IPS-15b (cell line): ENCODE measurements around the gene HLTF.
"Not testable (repeated sequence)": the region's sequence is repeated elsewhere in the genome, so short reads cannot be mapped to it uniquely, and the experiment has no call there.

Source experiments
- H3K27me3 ChIP-seq: one replicate; pipeline ENCODE4 v1.6.1; 2013; ENCODE audit warnings: low read length; ENCODE audit not compliant: control insufficient read depth, insufficient read depth
- H3K36me3 ChIP-seq: one replicate; pipeline ENCODE4 v1.6.1; 2013; ENCODE audit warnings: low read length; ENCODE audit not compliant: control insufficient read depth, insufficient read depth
- H3K4me1 ChIP-seq: one replicate; pipeline ENCODE4 v1.6.1; 2013; ENCODE audit warnings: mild to moderate bottlenecking, low read length; ENCODE audit not compliant: control insufficient read depth, insufficient read depth
- H3K4me3 ChIP-seq: one replicate; pipeline ENCODE4 v1.5.1; 2013; ENCODE audit warnings: low read depth, low read length
- H3K9ac ChIP-seq: one replicate; pipeline ENCODE4 v1.6.1; 2013; ENCODE audit warnings: low read depth, mild to moderate bottlenecking, low read length
- H3K9me3 ChIP-seq: one replicate; pipeline ENCODE4 v1.6.1; 2013; ENCODE audit warnings: mild to moderate bottlenecking, low read length; ENCODE audit not compliant: control insufficient read depth, insufficient read depth

The HLTF gene

DNA sequence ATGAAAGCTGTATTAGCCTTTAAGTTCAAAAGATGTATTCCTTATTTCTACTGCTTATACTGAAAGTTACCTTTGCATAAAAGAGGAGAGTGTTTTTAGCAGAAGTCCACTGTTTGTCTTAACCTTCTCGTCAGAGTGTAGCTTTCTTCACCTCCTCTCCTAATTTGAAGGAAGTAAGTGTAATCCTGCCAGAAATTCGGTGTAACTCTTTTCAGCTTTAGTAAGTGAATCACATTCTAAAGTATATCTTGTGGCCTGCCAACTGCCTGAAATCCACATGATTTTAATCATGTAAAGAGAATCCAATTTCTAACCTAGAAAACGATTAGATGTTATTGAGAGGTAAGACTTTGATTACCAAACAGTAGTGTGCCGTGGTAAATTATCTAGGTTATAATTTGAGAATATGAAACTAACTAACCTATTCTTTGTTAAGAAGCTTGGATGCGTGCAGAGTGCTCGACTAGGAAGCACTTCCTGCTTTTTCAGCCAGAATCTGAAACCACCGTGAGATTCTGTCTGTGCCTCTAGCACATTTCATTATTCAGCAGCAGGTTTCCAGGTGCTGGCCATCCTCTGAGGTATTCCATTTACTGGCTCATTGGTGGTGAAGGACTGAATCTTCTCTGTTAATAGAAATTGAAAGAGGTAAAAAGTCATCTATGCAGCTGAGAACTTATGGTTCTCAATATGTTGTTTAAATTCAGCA is 87.5 kb downstream of the HLTF start:
- no peaks in the 10 kb centered on the region for H3K9me3 ChIP-seq
- H3K4me1 ChIP-seq, result peaks cover 8% of the 10 kb centered on the region
- no peak overlapping the region for H3K9ac ChIP-seq

DNA sequence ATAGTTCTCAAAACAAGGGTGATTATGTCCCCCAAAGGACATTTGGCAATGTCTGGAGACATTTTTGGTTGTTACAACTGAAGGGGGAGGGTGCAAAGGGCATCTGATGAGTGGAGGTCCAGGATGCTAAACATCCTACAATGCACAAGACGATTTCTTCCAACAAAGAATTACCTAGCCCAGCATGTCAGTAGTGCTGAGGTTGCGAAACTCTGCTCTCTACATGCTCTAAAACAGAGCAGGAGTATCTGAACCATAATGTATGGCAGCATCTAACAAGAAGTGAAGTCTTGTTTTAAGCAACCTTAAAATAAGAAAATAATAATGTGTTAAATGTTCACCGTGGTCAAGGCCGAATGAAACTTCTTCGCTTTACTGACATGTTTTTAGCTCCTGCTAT is 88.0 kb downstream of the HLTF start:
- no peaks in the 10 kb centered on the region for H3K9me3 ChIP-seq
- H3K9ac ChIP-seq, result no peak overlapping the region
- no peak overlapping the region for H3K4me3 ChIP-seq
- peaks cover 5% of the 10 kb centered on the region for H3K4me1 ChIP-seq
- H3K27me3 ChIP-seq, result no peaks in the 10 kb centered on the region
- no peaks in the 10 kb centered on the region for H3K36me3 ChIP-seq

More for the DNA sequence above, 87.5 kb downstream of the HLTF start:
- no peaks in the 10 kb centered on the region for H3K36me3 ChIP-seq
- H3K4me3 ChIP-seq, result no peak overlapping the region
- no peaks in the 10 kb centered on the region for H3K27me3 ChIP-seq

DNA sequence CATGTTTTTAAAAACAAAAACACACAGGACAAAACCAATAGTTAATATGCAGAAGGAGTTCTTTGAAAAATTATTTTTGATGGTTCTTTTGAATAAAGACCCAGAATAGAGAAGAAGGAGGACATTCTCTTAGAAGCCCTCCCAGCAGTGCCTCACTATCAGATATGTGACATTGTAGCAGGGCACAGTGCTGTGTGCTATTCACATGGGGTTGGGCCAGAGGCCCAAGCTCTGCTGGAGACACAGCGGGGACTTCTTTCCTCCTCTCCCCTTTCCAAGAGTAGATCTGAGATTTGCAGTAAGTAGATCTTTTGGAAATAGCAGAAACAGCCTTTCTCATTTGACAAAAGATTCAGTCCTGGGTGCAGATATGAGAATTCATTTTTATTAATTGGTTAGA is 88.7 kb downstream of the HLTF start:
- peaks cover 4% of the 10 kb centered on the region for H3K27me3 ChIP-seq
- no peaks in the 10 kb centered on the region for H3K36me3 ChIP-seq
- no peak overlapping the region for H3K9ac ChIP-seq
- H3K4me1 ChIP-seq, result peaks cover 5% of the 10 kb centered on the region
- no peak overlapping the region for H3K4me3 ChIP-seq
- H3K9me3 ChIP-seq, result no peaks in the 10 kb centered on the region

DNA sequence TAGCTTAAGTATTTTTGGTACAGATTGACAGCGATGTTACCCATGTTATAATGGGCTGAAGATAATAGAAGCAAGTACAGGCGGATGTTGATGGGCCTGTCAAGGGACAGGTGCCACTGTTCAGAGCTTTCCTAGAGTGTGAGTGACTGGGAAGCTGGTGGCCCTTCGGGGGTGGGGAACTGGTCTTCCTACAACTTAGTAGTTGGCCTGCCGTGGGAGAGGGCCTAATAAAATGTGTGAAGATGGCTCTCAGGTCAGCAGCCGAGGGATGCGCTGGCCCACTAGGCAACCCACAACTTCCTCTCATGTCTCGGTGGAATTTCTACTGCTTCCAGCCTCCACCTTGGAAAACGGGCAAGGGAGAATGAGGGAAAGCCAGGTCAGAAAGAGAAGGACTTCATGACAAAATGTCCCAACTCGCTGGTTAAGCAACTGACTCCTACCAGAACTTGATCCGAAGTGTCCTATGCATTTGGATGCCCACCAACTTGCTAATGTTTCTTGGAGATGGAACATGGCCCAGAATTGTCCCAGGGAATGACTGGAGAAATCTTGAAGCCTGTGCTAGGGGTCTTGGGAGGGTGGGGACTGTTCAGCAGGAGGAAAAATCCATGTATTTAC is 93.6 kb downstream of the HLTF start:
- H3K4me3 ChIP-seq, result peak overlapping the region; percentile 65
- no peaks in the 10 kb centered on the region for H3K9me3 ChIP-seq
- H3K27me3 ChIP-seq, result peaks cover 9% of the 10 kb centered on the region
- H3K4me1 ChIP-seq, result no peaks in the 10 kb centered on the region
- H3K9ac ChIP-seq, result no peak overlapping the region
- H3K36me3 ChIP-seq, result no peaks in the 10 kb centered on the region

DNA sequence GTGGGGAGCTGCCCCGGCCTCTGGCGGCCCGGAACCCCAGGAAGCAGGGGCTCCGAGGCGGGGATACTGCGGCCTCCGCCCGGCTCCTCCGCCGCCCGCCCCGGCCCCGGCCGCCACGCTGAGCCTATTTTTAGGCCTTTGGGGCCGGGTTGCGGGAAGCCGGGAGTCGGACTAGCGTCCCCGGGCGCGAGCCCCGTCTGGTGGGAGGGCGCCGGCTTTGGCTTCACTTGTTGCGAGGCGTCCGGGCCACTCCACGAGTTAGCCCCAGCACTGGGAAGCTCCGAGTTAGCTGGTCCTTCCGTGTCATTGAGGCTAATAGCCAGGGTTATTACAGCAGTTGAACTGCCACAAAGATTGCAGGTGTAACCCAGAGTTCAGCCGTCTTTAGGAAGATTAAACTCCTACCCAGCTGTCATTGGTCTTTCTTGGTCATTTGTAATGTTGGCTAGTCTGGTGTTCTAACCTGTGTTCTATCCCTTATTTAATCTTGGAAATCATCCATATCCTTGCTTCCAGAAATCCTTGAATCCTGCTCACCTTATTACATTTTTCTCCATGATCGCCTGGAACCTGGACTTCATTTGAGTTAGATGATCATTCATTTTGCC is 94.2 kb downstream of the HLTF start:
- Histone ChIP-seq H3K4me3 (peak overlapping the region; percentile 65), H3K4me1 (no peaks in the 10 kb centered on the region), H3K36me3 (no peaks in the 10 kb centered on the region), H3K9ac (peak overlapping the region; percentile 39), H3K9me3 (no peaks in the 10 kb centered on the region), H3K27me3 (peaks cover 9% of the 10 kb centered on the region)

GRCh38 chr3:148991219-148992026 is 94.9 kb downstream of the HLTF start, which contains the start of gene GYG1:
Gene GYG1 (plus strand): TSS chr3:148991540. CDS start chr3:148991641, 101 bp downstream.
- H3K9me3 ChIP-seq, result no peaks in the 10 kb centered on the region
- H3K27me3 ChIP-seq, result peaks cover 9% of the 10 kb centered on the region
- peak within 1 kb of the TSS; percentile 65 for H3K4me3 ChIP-seq
- no peaks in the 10 kb centered on the region for H3K36me3 ChIP-seq
- peak within 1 kb of the TSS; percentile 39 for H3K9ac ChIP-seq
- H3K4me1 ChIP-seq, result no peaks in the 10 kb centered on the region

GRCh38 chr3:148990236-148990635 is 96.1 kb downstream of the HLTF start:
- Histone ChIP-seq H3K9ac (no peak overlapping the region), H3K4me3 (no peak overlapping the region), H3K27me3 (peaks cover 9% of the 10 kb centered on the region), H3K4me1 (no peaks in the 10 kb centered on the region), H3K9me3 (no peaks in the 10 kb centered on the region), H3K36me3 (no peaks in the 10 kb centered on the region)

DNA sequence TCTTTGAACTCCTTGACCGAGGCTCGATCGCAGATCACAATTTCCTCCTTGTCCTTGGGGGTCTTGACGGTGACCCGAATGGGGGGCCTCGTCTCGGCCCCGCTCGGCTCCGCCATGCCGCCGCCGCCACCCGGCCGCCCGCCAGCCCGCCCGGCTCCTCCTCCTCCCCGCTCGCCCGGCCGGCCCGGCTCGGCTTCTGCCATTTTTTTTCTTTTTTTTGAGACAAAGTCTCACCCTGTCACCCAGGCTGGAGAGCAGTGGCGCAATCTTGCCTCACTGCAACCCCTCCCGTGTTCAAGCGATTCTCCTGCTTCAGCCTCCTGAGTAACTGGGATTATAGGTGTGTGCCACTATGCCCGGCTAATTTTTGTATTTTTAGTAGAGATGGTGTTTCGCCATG is 98.8 kb downstream of the HLTF start:
- H3K9me3 ChIP-seq, H3K36me3 ChIP-seq, H3K4me1 ChIP-seq, H3K9ac ChIP-seq, H3K27me3 ChIP-seq, H3K4me3 ChIP-seq: not testable (repeated sequence)

DNA sequence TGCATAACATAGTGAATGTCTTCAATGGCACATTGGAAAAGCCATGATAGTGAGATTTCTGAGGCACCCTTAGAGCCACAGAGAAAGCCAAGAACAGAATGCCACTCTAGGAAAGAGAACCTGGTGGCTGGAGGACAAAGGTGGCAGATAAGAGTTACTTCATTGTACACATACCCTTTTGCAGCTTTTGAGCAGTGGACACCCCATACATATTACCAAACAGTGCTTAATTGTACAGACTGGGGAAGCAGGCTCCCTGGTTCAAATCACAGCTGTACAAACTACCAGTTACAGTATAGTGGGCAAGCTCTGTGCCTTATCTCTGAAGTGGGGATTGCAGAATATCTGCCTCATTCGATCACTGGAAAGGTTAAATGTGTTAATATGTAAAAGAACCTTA is 105.1 kb downstream of the HLTF start:
- H3K27me3 ChIP-seq, result no peaks in the 10 kb centered on the region
- no peaks in the 10 kb centered on the region for H3K4me1 ChIP-seq
- H3K9ac ChIP-seq, result no peak overlapping the region
- H3K4me3 ChIP-seq, result no peak overlapping the region
- no peaks in the 10 kb centered on the region for H3K36me3 ChIP-seq
- H3K9me3 ChIP-seq, result no peaks in the 10 kb centered on the region
